SK-N-SH treated with all-trans-retinoic acid at 6 μM for 48 hours (cell line): ENCODE data around the gene NTM.

Experiments used
- ATAC-seq: fragments of 200-7000 bp; cut with Tn5 transposase; 3 replicates; pipeline ENCODE4 v1.9.1; 2020; ENCODE audit warnings: mild to moderate bottlenecking, moderate library complexity
- ARNTL ChIP-seq: fragments of 450-650 bp; formaldehyde crosslinking; IDR thresholded peaks from 2 replicates; pipeline ENCODE4 v1.5.0; 2020; ENCODE audit warnings: low read depth, mild to moderate bottlenecking, moderate library complexity, borderline replicate concordance
- BACH2 ChIP-seq: fragments of 250-450 bp; sonication (Bioruptor Pico); IDR thresholded peaks from 2 replicates; pipeline ENCODE4 v1.9.0; 2021; ENCODE audit warnings: mild to moderate bottlenecking, borderline replicate concordance
- CSDC2 ChIP-seq: fragments of 250-450 bp; sonication (Bioruptor Pico); IDR thresholded peaks from 2 replicates; pipeline ENCODE4 v1.5.0; 2020; ENCODE audit warnings: mild to moderate bottlenecking, moderate library complexity
- ESRRG ChIP-seq: fragments of 250-450 bp; sonication (Bioruptor Pico); IDR thresholded peaks from 2 replicates; pipeline ENCODE4 v1.6.1; 2021; ENCODE audit warnings: mild to moderate bottlenecking
- GLIS3 ChIP-seq: fragments of 250-450 bp; sonication (Bioruptor Pico); IDR thresholded peaks from 2 replicates; pipeline ENCODE4 v1.5.0; 2020; ENCODE audit warnings: mild to moderate bottlenecking, moderate library complexity
- ISL1 ChIP-seq: fragments of 250-450 bp; sonication (Bioruptor Pico); IDR thresholded peaks from 2 replicates; pipeline ENCODE4 v2.1.2; 2022; ENCODE audit warnings: mild to moderate bottlenecking, moderate library complexity
- OSR1 ChIP-seq: fragments of 250-450 bp; sonication (Bioruptor Pico); IDR thresholded peaks from 2 replicates; pipeline ENCODE4 v1.8.0; 2022; ENCODE audit warnings: moderate library complexity, mild to moderate bottlenecking, inconsistent platforms
- PPARA ChIP-seq: fragments of 250-450 bp; sonication (Bioruptor Pico); IDR thresholded peaks from 2 replicates; pipeline ENCODE4 v1.5.0; 2020; ENCODE audit warnings: mild to moderate bottlenecking, borderline replicate concordance
- RARB ChIP-seq: fragments of 250-450 bp; sonication (Bioruptor Pico); IDR thresholded peaks from 2 replicates; pipeline ENCODE4 v1.8.0; 2021; ENCODE audit warnings: mild to moderate bottlenecking, moderate library complexity
- SNAI2 ChIP-seq: fragments of 250-450 bp; sonication (Bioruptor Pico); IDR thresholded peaks from 2 replicates; pipeline ENCODE4 v1.5.0; 2020; ENCODE audit warnings: mild to moderate bottlenecking, moderate library complexity
- TCF4 ChIP-seq: fragments of 250-450 bp; sonication (Bioruptor Pico); IDR thresholded peaks from 2 replicates; pipeline ENCODE4 v1.8.0; 2021; ENCODE audit warnings: mild to moderate bottlenecking, moderate library complexity, borderline replicate concordance
- TOX ChIP-seq: fragments of 250-450 bp; sonication (Bioruptor Pico); IDR thresholded peaks from 2 replicates; pipeline ENCODE4 v1.8.0; 2021; ENCODE audit warnings: mild to moderate bottlenecking, moderate library complexity, borderline replicate concordance
- ZC3H10 ChIP-seq: fragments of 250-450 bp; sonication (Bioruptor Pico); IDR thresholded peaks from 2 replicates; pipeline ENCODE4 v1.5.1; 2021; ENCODE audit warnings: mild to moderate bottlenecking, moderate library complexity
- ZFP3 ChIP-seq: fragments of 250-450 bp; sonication (Bioruptor Pico); IDR thresholded peaks from 2 replicates; pipeline ENCODE4 v1.5.0; 2020; ENCODE audit warnings: mild to moderate bottlenecking, moderate library complexity
- ZFP30 ChIP-seq: fragments of 450-650 bp; formaldehyde crosslinking; IDR thresholded peaks from 2 replicates; pipeline ENCODE4 v1.5.0; 2022; ENCODE audit warnings: mild to moderate bottlenecking, moderate library complexity
- ZNF565 ChIP-seq: fragments of 450-650 bp; formaldehyde crosslinking; conservative IDR thresholded peaks from 2 replicates; pipeline ENCODE4 v1.5.0; 2020; ENCODE audit warnings: low read depth, mild to moderate bottlenecking, moderate library complexity
- ZNF70 ChIP-seq: fragments of 450-650 bp; formaldehyde crosslinking; IDR thresholded peaks from 2 replicates; pipeline ENCODE4 v1.5.0; 2020; ENCODE audit warnings: mild to moderate bottlenecking, moderate library complexity
- ZNF8 ChIP-seq: fragments of 450-650 bp; formaldehyde crosslinking; IDR thresholded peaks from 2 replicates; pipeline ENCODE4 v1.5.0; 2020; ENCODE audit warnings: mild to moderate bottlenecking, moderate library complexity
- TF ChIP-seq, protein P1 (sequence below): fragments of 250-450 bp; sonication (Bioruptor Pico); IDR thresholded peaks from 2 replicates; pipeline ENCODE4 v1.5.1; 2021; ENCODE audit warnings: mild to moderate bottlenecking, moderate library complexity
- TF ChIP-seq, protein P2 (sequence below): fragments of 250-450 bp; sonication (Bioruptor Pico); IDR thresholded peaks from 2 replicates; pipeline ENCODE4 v1.8.0; 2021; ENCODE audit warnings: low read depth, mild to moderate bottlenecking, moderate library complexity, borderline replicate concordance
- TF ChIP-seq, protein P3 (sequence below): fragments of 250-450 bp; sonication (Bioruptor Pico); IDR thresholded peaks from 2 replicates; pipeline ENCODE4 v1.5.1; 2020; ENCODE audit warnings: low read depth, mild to moderate bottlenecking, moderate library complexity
- TF ChIP-seq, protein P4 (sequence below): fragments of 250-450 bp; sonication (Bioruptor Pico); IDR thresholded peaks from 2 replicates; pipeline ENCODE4 v1.8.0; 2020; ENCODE audit warnings: mild to moderate bottlenecking, moderate library complexity, borderline replicate concordance
- TF ChIP-seq, protein P5 (sequence below): fragments of 250-450 bp; sonication (Bioruptor Pico); IDR thresholded peaks from 2 replicates; pipeline ENCODE4 v1.5.0; 2020; ENCODE audit warnings: mild to moderate bottlenecking, moderate library complexity

Gene NTM

DNA sequence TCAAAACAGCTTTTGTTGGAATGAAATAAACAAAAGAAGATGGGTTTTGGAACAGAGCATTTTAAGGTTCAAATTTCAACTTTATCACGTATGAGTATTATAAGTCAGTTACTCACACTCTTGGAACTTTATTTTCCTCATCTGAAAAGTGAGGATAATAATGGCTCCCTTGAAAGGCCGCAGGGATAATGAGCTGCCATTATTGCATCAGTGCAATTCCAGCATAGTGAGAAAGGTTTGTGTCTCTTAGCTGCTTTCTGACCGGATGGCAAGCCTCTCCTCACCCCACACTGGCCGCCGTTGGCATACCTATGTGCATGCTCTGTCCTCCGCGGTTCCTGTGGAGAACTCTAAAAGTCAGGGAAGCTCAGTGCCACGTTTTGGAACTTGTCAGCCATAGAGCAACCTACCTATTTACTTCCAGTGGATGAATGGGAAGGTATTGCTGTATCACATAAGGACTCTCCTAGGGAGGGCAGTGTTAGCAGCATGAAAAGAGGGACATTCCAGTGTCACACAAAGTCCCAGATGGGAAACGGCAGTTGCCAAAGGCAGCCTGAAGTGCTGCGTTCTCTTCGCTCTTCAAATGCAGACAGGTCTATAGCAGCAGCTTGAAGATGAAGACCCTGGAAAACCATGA, 368.9 kb downstream of the NTM start:
- no peak for ATAC-seq
- TF ChIP-seq ZFP30 (no peak), RARB (no peak), ESRRG (CRISPR knock-in tag) (no peak), TOX (CRISPR knock-in tag) (no peak), BACH2 (CRISPR knock-in tag) (no peak), CSDC2 (no peak), ZNF8 (CRISPR knock-in tag) (no peak), SNAI2 (CRISPR knock-in tag) (no peak), ZNF70 (CRISPR knock-in tag) (no peak), ARNTL (no peak), ISL1 (no peak), ZC3H10 (CRISPR knock-in tag) (no peak), TCF4 (CRISPR knock-in tag) (no peak), ZNF565 (CRISPR knock-in tag) (no peak), PPARA (CRISPR knock-in tag) (no peak), OSR1 (CRISPR knock-in tag) (no peak)
- TF ChIP-seq, protein P1, sequence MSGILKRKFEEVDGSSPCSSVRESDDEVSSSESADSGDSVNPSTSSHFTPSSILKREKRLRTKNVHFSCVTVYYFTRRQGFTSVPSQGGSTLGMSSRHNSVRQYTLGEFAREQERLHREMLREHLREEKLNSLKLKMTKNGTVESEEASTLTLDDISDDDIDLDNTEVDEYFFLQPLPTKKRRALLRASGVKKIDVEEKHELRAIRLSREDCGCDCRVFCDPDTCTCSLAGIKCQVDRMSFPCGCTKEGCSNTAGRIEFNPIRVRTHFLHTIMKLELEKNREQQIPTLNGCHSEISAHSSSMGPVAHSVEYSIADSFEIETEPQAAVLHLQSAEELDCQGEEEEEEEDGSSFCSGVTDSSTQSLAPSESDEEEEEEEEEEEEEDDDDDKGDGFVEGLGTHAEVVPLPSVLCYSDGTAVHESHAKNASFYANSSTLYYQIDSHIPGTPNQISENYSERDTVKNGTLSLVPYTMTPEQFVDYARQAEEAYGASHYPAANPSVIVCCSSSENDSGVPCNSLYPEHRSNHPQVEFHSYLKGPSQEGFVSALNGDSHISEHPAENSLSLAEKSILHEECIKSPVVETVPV (CRISPR knock-in tag): no peak
- TF ChIP-seq, protein P2, sequence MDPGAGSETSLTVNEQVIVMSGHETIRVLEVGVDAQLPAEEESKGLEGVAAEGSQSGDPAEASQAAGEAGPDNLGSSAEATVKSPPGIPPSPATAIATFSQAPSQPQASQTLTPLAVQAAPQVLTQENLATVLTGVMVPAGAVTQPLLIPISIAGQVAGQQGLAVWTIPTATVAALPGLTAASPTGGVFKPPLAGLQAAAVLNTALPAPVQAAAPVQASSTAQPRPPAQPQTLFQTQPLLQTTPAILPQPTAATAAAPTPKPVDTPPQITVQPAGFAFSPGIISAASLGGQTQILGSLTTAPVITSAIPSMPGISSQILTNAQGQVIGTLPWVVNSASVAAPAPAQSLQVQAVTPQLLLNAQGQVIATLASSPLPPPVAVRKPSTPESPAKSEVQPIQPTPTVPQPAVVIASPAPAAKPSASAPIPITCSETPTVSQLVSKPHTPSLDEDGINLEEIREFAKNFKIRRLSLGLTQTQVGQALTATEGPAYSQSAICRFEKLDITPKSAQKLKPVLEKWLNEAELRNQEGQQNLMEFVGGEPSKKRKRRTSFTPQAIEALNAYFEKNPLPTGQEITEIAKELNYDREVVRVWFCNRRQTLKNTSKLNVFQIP: no peak

DNA sequence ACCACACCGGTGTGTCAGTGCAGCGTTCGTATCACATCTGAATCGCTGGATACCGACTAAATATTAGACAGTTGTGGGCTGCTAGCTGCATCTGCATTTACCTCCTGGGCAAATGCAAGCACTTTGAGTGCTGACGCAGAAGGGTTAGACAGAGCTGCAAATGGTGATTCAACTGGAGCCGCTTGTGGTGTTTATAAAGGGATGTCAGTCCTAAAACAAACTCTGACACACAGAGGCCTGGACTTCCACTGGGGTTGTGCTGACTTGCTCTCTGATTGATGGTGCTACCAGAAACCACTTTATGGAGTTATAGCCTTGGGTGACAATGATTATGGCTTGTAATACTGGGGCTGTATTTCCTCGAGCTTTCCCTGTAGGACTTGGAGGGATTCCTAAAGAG, 374.4 kb downstream of the NTM start:
- TF ChIP-seq, protein P3, sequence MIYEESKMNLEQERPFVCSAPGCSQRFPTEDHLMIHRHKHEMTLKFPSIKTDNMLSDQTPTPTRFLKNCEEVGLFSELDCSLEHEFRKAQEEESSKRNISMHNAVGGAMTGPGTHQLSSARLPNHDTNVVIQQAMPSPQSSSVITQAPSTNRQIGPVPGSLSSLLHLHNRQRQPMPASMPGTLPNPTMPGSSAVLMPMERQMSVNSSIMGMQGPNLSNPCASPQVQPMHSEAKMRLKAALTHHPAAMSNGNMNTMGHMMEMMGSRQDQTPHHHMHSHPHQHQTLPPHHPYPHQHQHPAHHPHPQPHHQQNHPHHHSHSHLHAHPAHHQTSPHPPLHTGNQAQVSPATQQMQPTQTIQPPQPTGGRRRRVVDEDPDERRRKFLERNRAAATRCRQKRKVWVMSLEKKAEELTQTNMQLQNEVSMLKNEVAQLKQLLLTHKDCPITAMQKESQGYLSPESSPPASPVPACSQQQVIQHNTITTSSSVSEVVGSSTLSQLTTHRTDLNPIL: no peak
- TF ChIP-seq ZNF70 (CRISPR knock-in tag) (no peak), OSR1 (CRISPR knock-in tag) (no peak), ZFP3 (CRISPR knock-in tag) (no peak), SNAI2 (CRISPR knock-in tag) (no peak), PPARA (CRISPR knock-in tag) (no peak), GLIS3 (no peak), ESRRG (CRISPR knock-in tag) (no peak), CSDC2 (no peak)
- TF ChIP-seq, protein P1 (CRISPR knock-in tag): no peak
- TF ChIP-seq, protein P4, sequence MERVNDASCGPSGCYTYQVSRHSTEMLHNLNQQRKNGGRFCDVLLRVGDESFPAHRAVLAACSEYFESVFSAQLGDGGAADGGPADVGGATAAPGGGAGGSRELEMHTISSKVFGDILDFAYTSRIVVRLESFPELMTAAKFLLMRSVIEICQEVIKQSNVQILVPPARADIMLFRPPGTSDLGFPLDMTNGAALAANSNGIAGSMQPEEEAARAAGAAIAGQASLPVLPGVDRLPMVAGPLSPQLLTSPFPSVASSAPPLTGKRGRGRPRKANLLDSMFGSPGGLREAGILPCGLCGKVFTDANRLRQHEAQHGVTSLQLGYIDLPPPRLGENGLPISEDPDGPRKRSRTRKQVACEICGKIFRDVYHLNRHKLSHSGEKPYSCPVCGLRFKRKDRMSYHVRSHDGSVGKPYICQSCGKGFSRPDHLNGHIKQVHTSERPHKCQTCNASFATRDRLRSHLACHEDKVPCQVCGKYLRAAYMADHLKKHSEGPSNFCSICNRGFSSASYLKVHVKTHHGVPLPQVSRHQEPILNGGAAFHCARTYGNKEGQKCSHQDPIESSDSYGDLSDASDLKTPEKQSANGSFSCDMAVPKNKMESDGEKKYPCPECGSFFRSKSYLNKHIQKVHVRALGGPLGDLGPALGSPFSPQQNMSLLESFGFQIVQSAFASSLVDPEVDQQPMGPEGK (CRISPR knock-in tag): no peak
- TF ChIP-seq, protein P5, sequence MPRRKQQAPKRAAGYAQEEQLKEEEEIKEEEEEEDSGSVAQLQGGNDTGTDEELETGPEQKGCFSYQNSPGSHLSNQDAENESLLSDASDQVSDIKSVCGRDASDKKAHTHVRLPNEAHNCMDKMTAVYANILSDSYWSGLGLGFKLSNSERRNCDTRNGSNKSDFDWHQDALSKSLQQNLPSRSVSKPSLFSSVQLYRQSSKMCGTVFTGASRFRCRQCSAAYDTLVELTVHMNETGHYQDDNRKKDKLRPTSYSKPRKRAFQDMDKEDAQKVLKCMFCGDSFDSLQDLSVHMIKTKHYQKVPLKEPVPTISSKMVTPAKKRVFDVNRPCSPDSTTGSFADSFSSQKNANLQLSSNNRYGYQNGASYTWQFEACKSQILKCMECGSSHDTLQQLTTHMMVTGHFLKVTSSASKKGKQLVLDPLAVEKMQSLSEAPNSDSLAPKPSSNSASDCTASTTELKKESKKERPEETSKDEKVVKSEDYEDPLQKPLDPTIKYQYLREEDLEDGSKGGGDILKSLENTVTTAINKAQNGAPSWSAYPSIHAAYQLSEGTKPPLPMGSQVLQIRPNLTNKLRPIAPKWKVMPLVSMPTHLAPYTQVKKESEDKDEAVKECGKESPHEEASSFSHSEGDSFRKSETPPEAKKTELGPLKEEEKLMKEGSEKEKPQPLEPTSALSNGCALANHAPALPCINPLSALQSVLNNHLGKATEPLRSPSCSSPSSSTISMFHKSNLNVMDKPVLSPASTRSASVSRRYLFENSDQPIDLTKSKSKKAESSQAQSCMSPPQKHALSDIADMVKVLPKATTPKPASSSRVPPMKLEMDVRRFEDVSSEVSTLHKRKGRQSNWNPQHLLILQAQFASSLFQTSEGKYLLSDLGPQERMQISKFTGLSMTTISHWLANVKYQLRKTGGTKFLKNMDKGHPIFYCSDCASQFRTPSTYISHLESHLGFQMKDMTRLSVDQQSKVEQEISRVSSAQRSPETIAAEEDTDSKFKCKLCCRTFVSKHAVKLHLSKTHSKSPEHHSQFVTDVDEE (CRISPR knock-in tag): no peak
- ATAC-seq: no peak
